HUES48 (cell line): ENCODE data around the gene FLYWCH1.
A peak's percentile ranks its signal among the peaks of the same experiment; 100 is the strongest.

Experiments used
- H3K27ac ChIP-seq: one replicate; pipeline ENCODE4 v1.7.0; 2013; ENCODE audit warnings: low read depth, low read length, inconsistent platforms
- H3K27me3 ChIP-seq: 2 replicates; pipeline ENCODE4 v1.6.1; 2013; ENCODE audit warnings: mild to moderate bottlenecking, low read length; ENCODE audit not compliant: control insufficient read depth, insufficient read depth
- H3K36me3 ChIP-seq: 2 replicates; pipeline ENCODE4 v1.6.1; 2013; ENCODE audit warnings: low read length; ENCODE audit not compliant: control insufficient read depth, insufficient read depth
- H3K4me1 ChIP-seq: 2 replicates; pipeline ENCODE4 v1.6.1; 2013; ENCODE audit warnings: mild to moderate bottlenecking, low read length; ENCODE audit not compliant: control insufficient read depth, insufficient read depth
- H3K4me3 ChIP-seq: 2 replicates; pipeline ENCODE4 v1.5.1; 2013; ENCODE audit warnings: mild to moderate bottlenecking, low read depth, low read length
- H3K9ac ChIP-seq: 2 replicates; pipeline ENCODE4 v1.6.1; 2013; ENCODE audit warnings: mild to moderate bottlenecking, low read depth, low read length, moderate library complexity
- H3K9me3 ChIP-seq: 2 replicates; pipeline ENCODE4 v1.6.1; 2013; ENCODE audit warnings: low read length; ENCODE audit not compliant: control insufficient read depth, insufficient read depth

Gene FLYWCH1

DNA sequence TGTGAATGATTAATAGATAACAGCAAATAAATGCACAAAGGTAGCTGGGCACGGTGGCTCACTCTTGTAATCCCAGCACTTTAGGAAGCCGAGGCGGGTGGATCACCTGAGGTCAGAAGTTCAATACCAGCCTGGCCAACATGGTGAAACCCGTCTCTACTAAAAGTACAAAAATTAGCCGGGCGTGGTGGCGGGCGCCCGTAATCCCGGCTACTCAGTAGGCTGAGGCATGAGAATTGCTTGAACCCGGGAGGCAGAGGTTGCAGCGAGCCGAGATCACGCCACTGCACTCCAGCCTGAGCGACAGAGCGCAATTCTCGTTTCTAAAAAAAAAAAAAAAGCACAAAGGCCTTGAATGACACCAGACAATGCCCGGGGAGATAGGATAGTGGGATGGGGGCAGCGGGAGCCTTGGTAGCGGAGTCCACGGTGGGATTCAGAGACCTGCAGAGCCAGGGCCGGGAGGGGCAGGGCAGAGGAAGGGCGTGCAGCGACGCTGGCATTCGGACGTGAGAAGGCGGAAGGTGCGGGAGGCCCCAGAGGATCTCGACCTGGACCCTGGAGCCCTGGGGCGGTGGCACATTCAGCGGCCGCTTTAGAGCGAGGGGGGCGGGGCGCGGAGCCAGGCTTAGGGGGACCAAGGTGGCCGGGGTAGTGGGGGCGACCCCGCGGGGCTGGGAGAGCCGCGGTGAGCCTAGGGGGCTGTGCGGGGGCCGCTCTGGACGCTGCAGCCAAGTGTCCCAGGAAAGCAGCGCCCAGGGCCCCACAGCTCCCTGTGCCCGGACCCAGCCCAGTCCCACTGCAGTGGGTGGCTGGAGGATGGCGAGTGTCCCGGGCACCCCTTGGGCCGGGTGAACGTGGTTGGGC, 29.7 kb upstream of the FLYWCH1 start:
- no peaks in the 10 kb centered on the region for H3K36me3 ChIP-seq
- H3K4me3 ChIP-seq = peak overlapping the region; percentile 83
- H3K9ac ChIP-seq = no peak overlapping the region
- no peaks in the 10 kb centered on the region for H3K4me1 ChIP-seq
- no peaks in the 10 kb centered on the region for H3K27me3 ChIP-seq
- no peak overlapping the region for H3K27ac ChIP-seq
- H3K9me3 ChIP-seq = no peaks in the 10 kb centered on the region; the same call in 1 of the 2 replicates

DNA sequence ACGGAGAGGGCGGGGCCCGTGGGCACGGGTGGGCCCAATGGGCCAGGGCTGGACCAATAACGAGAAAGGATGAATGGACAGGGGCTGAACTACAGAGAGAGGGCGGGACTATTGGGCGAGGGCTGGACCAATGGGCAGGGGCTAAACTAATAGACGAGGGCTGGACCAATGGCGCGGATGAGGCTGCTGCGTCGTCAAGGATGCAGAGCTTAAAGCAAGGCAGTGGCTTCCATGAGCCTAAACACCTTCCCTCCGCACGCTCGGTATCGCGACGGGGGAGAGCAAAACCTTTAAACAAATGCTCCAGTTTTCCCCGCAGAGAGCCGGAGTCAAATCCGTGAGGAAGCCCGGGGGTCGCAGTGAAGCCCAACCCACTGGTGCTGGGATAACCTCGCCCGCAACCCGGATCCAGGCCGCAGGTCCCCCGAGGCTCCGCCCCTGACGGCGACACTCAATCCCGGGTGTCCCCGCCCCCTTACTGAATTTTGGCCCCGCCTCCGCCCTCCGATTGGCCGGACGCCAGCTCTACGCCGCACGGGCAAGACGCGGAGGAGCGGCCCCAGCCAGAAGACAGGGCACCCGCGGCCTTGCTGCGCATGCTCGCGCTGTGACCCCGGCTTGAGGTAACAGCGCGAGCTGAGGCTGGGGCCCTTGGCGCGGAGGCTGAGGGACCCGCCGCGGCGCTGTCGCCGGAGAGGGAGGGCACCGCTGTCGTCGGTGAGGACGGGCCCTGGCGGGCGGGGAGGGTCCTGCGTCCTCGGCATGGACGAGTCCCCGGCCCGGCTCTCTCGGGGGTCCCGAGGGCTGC, 28.9 kb upstream of the FLYWCH1 start, which contains the start of gene FLYWCH2:
TSS of gene FLYWCH2 (plus strand) at position 566 of the 808 bp plus-strand sequence. CDS start 13,235 bp downstream, outside the sequence.
- H3K4me1 ChIP-seq = no peaks in the 10 kb centered on the region
- H3K27ac ChIP-seq = peak within 1 kb of the TSS; percentile 86
- H3K36me3 ChIP-seq = no peaks in the 10 kb centered on the region
- no peak within 1 kb of the TSS; the same call in 1 of the 2 replicates for H3K9ac ChIP-seq
- H3K9me3 ChIP-seq = no peaks in the 10 kb centered on the region; the same call in 1 of the 2 replicates
- H3K4me3 ChIP-seq = peak within 1 kb of the TSS; percentile 83
- no peaks in the 10 kb centered on the region for H3K27me3 ChIP-seq

DNA sequence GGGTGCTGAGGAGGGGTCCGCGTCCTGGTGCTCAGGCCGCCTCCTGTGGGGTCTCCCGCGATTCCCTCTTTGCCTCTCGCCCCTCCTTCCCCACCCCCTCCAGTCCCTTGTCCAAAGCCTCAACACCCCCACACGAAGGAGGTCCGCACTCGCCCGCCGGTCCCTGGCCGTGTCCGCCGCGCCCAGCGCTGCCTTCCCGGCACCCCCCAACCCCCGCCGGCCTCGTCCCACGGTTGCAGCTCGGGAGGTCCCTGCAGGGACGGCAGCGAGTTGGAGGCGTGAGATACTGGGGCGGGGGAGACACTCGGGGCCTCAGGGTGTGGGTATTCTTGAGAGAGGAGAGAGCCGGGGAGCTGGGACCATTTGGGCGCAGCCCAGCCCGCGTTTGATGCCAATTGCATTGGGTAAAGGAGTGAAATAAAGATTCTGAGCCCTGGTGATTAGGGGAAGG, 28.2 kb upstream of the FLYWCH1 start:
- Histone ChIP-seq H3K4me1 (no peaks in the 10 kb centered on the region), H3K9ac (no peak overlapping the region), H3K27me3 (no peaks in the 10 kb centered on the region), H3K9me3 (no peaks in the 10 kb centered on the region; the same call in 1 of the 2 replicates), H3K36me3 (no peaks in the 10 kb centered on the region), H3K4me3 (peak overlapping the region; percentile 83), H3K27ac (peak overlapping the region; percentile 86)

DNA sequence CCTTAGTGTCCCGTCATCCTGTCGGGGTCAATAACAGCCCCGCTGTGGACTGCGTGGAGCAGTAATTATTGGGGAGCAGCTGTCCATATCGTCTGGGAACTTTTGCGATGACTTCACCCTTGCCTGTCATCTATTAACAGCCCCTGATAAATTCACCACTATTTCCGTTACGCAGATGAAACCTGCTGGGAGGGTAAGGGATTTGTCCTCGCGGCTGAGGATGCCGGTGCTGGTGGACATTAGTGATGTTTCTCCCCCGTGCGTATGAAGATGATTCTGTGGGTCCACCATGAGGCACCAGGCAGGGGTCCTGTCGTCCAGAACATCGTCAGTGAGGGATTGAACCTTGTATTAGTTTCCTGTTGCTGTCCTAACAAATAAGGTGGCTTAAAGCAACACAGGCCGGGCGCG, 27.7 kb upstream of the FLYWCH1 start:
- Histone ChIP-seq H3K9ac (no peak overlapping the region), H3K36me3 (no peaks in the 10 kb centered on the region), H3K4me3 (peak overlapping the region; percentile 83), H3K27me3 (no peaks in the 10 kb centered on the region), H3K9me3 (no peaks in the 10 kb centered on the region; the same call in 1 of the 2 replicates), H3K4me1 (no peaks in the 10 kb centered on the region), H3K27ac (no peak overlapping the region)

DNA sequence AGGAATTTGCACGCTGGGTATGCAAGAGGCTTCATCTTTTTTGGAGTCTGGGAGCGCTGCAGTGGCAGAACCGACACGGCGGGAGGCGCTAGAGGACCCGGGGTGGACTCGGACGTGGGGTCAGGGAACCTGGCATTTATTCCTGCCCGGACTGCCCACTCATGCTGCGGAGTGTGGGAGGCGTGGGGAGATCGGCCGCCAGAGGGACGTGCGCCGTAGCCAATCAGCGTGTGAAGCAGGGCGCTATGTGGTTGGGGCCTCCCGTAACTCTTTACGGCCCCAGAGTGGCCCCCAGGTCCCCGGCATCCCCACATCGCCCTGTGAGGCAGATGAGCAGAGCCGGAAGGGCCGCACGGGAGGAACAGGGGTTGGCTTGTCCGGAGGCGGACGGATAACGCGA, 17.5 kb upstream of the FLYWCH1 start:
- Histone ChIP-seq H3K27me3 (no peaks in the 10 kb centered on the region), H3K4me3 (no peak overlapping the region), H3K4me1 (no peaks in the 10 kb centered on the region), H3K9ac (no peak overlapping the region), H3K27ac (no peak overlapping the region), H3K9me3 (no peaks in the 10 kb centered on the region), H3K36me3 (0 out of 2 replicates have a peak, but pooled peaks cover 4% of the 10 kb centered on the region)

DNA sequence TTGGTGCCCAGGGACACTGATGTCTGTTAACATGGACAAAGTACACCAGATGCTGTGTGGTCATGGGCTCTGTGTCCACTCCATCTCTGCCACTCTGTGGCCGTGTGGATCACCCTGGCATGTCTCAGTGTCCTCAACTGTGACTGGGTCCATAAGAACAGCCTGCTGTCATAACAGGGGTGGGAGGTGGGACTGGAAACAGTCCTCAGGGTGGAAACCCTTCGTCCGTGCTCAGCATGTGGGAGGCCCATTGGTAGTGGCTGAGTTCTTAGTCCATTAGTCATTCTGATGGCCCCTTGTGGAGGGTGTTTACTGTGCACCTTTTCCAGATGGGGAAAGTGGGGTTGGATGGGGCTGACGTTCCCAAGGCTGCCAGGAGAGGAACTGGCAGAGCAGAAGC, 15.9 kb upstream of the FLYWCH1 start:
- Histone ChIP-seq H3K9me3 (no peaks in the 10 kb centered on the region), H3K27me3 (no peaks in the 10 kb centered on the region), H3K27ac (no peak overlapping the region), H3K4me3 (no peak overlapping the region), H3K9ac (no peak overlapping the region), H3K36me3 (0 out of 2 replicates have a peak, but pooled peaks cover 4% of the 10 kb centered on the region), H3K4me1 (no peaks in the 10 kb centered on the region)

DNA sequence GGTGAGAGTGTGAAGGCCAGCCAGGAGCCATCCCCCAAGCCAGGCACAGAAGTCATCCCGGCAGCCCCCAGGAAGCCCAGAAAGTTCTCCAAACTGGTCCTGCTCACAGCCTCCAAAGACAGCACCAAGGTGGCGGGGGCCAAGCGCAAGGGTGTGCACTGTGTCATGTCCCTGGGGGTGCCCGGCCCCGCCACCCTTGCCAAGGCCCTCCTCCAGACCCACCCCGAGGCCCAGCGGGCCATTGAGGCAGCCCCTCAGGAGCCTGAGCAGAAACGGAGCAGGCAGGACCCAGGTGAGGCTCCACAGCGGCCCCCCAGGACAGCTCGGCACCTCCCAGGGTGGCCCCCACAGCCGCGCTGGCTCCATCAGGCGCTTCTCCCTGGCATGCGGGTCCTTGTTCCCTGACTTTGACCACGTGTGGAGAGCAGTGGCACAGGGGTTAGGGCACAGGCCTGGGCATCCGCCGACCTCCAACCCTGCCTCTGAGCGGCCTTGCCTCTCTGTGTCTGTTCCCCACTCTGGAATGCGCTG, 15.2 kb upstream of the FLYWCH1 start:
- no peak overlapping the region for H3K27ac ChIP-seq

DNA sequence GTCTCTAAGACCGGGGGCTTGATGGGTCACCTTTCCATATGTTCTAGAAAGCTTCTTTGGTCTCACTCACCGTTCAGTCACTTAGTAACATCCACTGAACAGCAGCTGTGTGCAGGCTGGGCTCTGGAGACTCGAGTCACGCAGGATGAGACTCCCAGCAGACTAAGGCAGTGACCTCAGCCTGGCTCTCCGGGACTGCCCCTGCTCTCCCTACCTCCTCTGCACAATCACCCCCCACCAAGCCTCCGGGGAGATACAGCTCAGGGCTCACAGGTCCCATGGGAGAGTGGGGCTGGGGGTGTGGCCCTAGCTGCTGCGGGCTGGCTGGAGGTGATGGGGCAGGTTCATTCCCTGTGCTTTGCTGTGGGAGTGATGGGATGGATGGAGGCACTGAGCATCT, 14.6 kb upstream of the FLYWCH1 start:
- H3K27me3 ChIP-seq = no peaks in the 10 kb centered on the region
- H3K9ac ChIP-seq = no peak overlapping the region
- H3K4me1 ChIP-seq = no peaks in the 10 kb centered on the region
- no peak overlapping the region for H3K4me3 ChIP-seq
- H3K9me3 ChIP-seq = no peaks in the 10 kb centered on the region
- H3K27ac ChIP-seq = no peak overlapping the region
- 0 out of 2 replicates have a peak, but pooled peaks cover 4% of the 10 kb centered on the region for H3K36me3 ChIP-seq

More for the DNA sequence above, 15.2 kb upstream of the FLYWCH1 start:
- H3K9ac ChIP-seq = no peak overlapping the region
- H3K9me3 ChIP-seq = no peaks in the 10 kb centered on the region
- no peaks in the 10 kb centered on the region for H3K27me3 ChIP-seq
- H3K4me1 ChIP-seq = no peaks in the 10 kb centered on the region
- H3K36me3 ChIP-seq = 0 out of 2 replicates have a peak, but pooled peaks cover 4% of the 10 kb centered on the region
- H3K4me3 ChIP-seq = no peak overlapping the region

DNA sequence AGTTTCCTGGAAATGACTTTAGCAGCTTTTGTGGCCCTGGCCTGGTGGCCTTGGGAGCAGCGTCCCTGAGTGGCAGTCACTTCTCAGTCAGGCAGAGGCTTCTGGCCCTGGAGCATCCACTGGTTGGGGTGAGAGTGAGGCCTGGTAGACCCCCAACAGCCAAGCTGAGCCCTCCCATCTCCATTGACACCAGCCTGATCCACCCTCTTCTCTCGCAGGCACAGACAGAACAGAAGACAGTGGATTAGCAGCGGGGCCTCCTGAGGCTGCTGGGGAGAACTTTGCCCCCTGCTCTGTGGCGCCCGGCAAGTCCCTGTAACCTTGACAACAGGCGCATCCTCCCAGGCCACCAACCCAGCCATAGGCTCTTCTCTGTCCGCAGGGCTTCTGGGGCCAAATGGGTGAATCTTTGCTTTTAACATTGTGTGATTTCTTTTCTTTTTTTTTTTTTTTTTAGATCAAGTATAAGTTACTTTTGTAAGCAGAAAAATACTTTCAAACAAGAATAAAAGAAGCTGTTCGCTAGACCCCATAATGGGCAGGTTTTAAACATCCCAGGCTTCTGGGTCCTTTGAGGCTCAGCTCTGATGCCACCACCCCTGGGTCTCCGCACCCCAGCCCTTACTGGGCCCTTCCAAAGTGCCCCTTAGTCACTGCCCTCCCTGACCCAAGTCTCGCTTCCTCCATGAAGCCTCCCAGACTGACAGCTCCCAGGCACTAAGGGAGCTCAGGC, 12.7 kb upstream of the FLYWCH1 start:
- Histone ChIP-seq H3K27ac (no peak overlapping the region), H3K9me3 (no peaks in the 10 kb centered on the region)

DNA sequence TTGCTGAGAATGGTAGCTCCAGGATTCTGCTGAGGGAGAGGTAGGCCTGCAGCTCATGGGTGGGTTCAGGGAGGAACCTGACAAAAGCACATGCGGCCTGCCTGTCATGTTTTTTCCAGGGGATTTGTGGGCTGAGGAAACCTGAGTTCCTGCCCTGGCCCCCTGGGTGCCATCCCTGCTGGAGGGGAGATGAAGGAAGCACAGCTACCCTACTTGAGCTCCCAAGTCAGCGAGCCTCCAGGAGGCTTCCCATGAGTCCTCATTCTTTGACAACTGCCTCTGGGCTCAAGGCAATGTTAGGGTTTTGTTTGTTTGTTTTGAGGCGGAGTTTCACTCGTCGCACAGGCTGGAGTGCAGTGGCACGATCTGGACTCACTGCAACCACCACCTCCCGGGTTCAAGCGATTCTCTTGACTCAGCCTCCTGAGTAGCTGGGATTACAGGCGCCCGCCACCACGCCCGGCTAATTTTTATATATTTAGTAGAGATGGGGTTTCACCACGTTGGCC, 12.1 kb upstream of the FLYWCH1 start:
- H3K9ac ChIP-seq = no peak overlapping the region
- H3K4me1 ChIP-seq = peaks cover 4% of the 10 kb centered on the region; the same call in 1 of the 2 replicates
- no peaks in the 10 kb centered on the region for H3K27me3 ChIP-seq
- H3K27ac ChIP-seq = no peak overlapping the region
- 0 out of 2 replicates have a peak, but pooled peaks cover 4% of the 10 kb centered on the region for H3K36me3 ChIP-seq
- no peak overlapping the region for H3K4me3 ChIP-seq
- no peaks in the 10 kb centered on the region for H3K9me3 ChIP-seq

More for the DNA sequence above, 12.7 kb upstream of the FLYWCH1 start:
- Histone ChIP-seq H3K4me1 (peaks cover 3% of the 10 kb centered on the region; the same call in 1 of the 2 replicates), H3K27me3 (no peaks in the 10 kb centered on the region), H3K4me3 (no peak overlapping the region), H3K36me3 (0 out of 2 replicates have a peak, but pooled peaks cover 4% of the 10 kb centered on the region), H3K9ac (no peak overlapping the region)
